H1 (cell line): ENCODE data around the gene FGF14.

ENCODE experiments used
- GABPA ChIP-seq: IDR thresholded peaks from 2 replicates; pipeline ENCODE4 v1.6.1; 2011; ENCODE audit warnings: mild to moderate bottlenecking, low read length, moderate library complexity, borderline replicate concordance; ENCODE audit not compliant: insufficient read depth
- JUND ChIP-seq: IDR thresholded peaks from 2 replicates; pipeline ENCODE4 v1.6.1; 2011; ENCODE audit warnings: mild to moderate bottlenecking, improper control_type of control experiment, low read length
- POLR2AphosphoS5 ChIP-seq: IDR thresholded peaks from 2 replicates; pipeline ENCODE4 v1.6.1; 2011; ENCODE audit warnings: low read depth, low read length
- RAD21 ChIP-seq, 2 experiments: IDR thresholded peaks in 1 of 2; conservative IDR thresholded peaks in 1 of 2; 2 replicates each; pipeline ENCODE4 v1.6.1; 2011; ENCODE audit warnings: low read depth in 2 of 2, low read length in 2 of 2, improper control_type of control experiment in 1 of 2, inconsistent platforms in 1 of 2, mild to moderate bottlenecking in 1 of 2, moderate library complexity in 1 of 2

- no peak for TF ChIP-seq POLR2AphosphoS5
- no peak for TF ChIP-seq RAD21 (IDR thresholded peaks at IDR 0.05 in 1 of 2, conservative IDR thresholded peaks at IDR 0.05 in 1 of 2; ENCODE audit: low read depth in 2 of 2, low read length in 2 of 2)
- no peak for TF ChIP-seq JUND
- no peak for TF ChIP-seq GABPA
Observed at GRCh38 chr13:101775267-101775666, 626.6 kb downstream of the FGF14 start.
